NCI-H2081 treated with DMSO at 0.1 percent for 48 hours (cell line): ENCODE results near the gene EXOSC2.

ENCODE experiments used
- DNase-seq: peaks from one replicate; lab custom pipeline; 2025; lab: John Stamatoyannopoulos, UW

The EXOSC2 gene

GRCh38 chr9:130740218-130741023 is 46.8 kb downstream of the EXOSC2 start:
- DNase-seq, result no peak

- no peak for DNase-seq
Measured at GRCh38 chr9:130741024-130741305, 47.4 kb downstream of the EXOSC2 start.

- no peak for DNase-seq
Measured at GRCh38 chr9:130741831-130742449, 48.4 kb downstream of the EXOSC2 start.

- DNase-seq, result no peak
Measured at GRCh38 chr9:130743656-130744055, 50.1 kb downstream of the EXOSC2 start.

GRCh38 chr9:130745210-130745800 is 51.7 kb downstream of the EXOSC2 start:
- no peak for DNase-seq

- DNase-seq, result no peak
Measured at GRCh38 chr9:130745829-130746228, 52.2 kb downstream of the EXOSC2 start.

GRCh38 chr9:130746434-130747212 is 53.0 kb downstream of the EXOSC2 start:
- DNase-seq, result no peak

- no peak for DNase-seq
Measured at GRCh38 chr9:130751631-130752355, 58.2 kb downstream of the EXOSC2 start.
